Islet of Langerhans (tissue), 1 donor: Measurements from ENCODE around the gene JAKMIP2.
"Not testable (repeated sequence)": the region's sequence is repeated elsewhere in the genome, so short reads cannot be mapped to it uniquely, and the experiment has no call there.

Experiments
- FAIRE-seq: peaks from one replicate; lab custom pipeline; 2011; peaks lifted over from hg19 to GRCh38; lab: Jason Lieb, UNC

JAKMIP2 gene

GRCh38 chr5:147782110-147783028 lies at the start of gene JAKMIP2:
JAKMIP2 (minus strand) TSS chr5:147782728; CDS start chr5:147671806, 110,922 bp downstream.
- FAIRE-seq: peak; percentile 89

GRCh38 chr5:147831465-147831864 lies 48.9 kb upstream of the JAKMIP2 start, which contains the start of gene SPINK1:
SPINK1 (minus strand) TSS chr5:147831671; CDS start chr5:147831577, 94 bp downstream.
- no peak for FAIRE-seq

- FAIRE-seq: no peak
Measured at GRCh38 chr5:147830035-147830434, 47.5 kb upstream of the JAKMIP2 start.

GRCh38 chr5:147827017-147827416 lies 44.5 kb upstream of the JAKMIP2 start:
- not testable (repeated sequence) for FAIRE-seq

GRCh38 chr5:147826361-147826760 lies 43.8 kb upstream of the JAKMIP2 start:
- FAIRE-seq: peak; percentile 33

GRCh38 chr5:147822686-147823491 lies 40.4 kb upstream of the JAKMIP2 start:
- peak; percentile 98 for FAIRE-seq

GRCh38 chr5:147822222-147822621 lies 39.7 kb upstream of the JAKMIP2 start:
- not testable (repeated sequence) for FAIRE-seq

- no peak for FAIRE-seq
Measured at GRCh38 chr5:147821766-147822165, 39.2 kb upstream of the JAKMIP2 start.

GRCh38 chr5:147819261-147819770 lies 36.8 kb upstream of the JAKMIP2 start:
- peak; percentile 70 for FAIRE-seq

- no peak for FAIRE-seq
Measured at GRCh38 chr5:147818290-147818689, 35.8 kb upstream of the JAKMIP2 start.

GRCh38 chr5:147813696-147814095 lies 31.2 kb upstream of the JAKMIP2 start:
- no peak for FAIRE-seq

- no peak for FAIRE-seq
Measured at GRCh38 chr5:147809830-147810666, 27.5 kb upstream of the JAKMIP2 start.

- FAIRE-seq: no peak
Measured at GRCh38 chr5:147805030-147805454, 22.5 kb upstream of the JAKMIP2 start.

- no peak for FAIRE-seq
Measured at GRCh38 chr5:147804334-147804733, 21.8 kb upstream of the JAKMIP2 start.

- no peak for FAIRE-seq
Measured at GRCh38 chr5:147803926-147804325, 21.4 kb upstream of the JAKMIP2 start.

- not testable (repeated sequence) for FAIRE-seq
Measured at GRCh38 chr5:147803161-147803560, 20.6 kb upstream of the JAKMIP2 start.

GRCh38 chr5:147801461-147801860 lies 18.9 kb upstream of the JAKMIP2 start:
- no peak for FAIRE-seq

- no peak for FAIRE-seq
Measured at GRCh38 chr5:147800491-147800890, 18.0 kb upstream of the JAKMIP2 start.

- no peak for FAIRE-seq
Measured at GRCh38 chr5:147796556-147797308, 14.2 kb upstream of the JAKMIP2 start.

- no peak for FAIRE-seq
Measured at GRCh38 chr5:147791181-147791580, 8.7 kb upstream of the JAKMIP2 start.

GRCh38 chr5:147789820-147790219 lies 7.3 kb upstream of the JAKMIP2 start:
- FAIRE-seq: no peak
